Astrocyte (in vitro differentiated cells and primary cell): ENCODE data around the gene UTF1. TPM values are rescaled to one million over a fixed set of nuclear protein-coding genes. Genes with fewer than 3 reads are reported as not detected.

Source experiments
- DNase-seq: peaks from one replicate; pipeline ENCODE4 v3.0.0-alpha.2; 2010; ENCODE audit warnings: low read depth
- FAIRE-seq: peaks from 2 replicates; lab custom pipeline; 2011; peaks lifted over from hg19 to GRCh38; lab: Jason Lieb, UNC
- H2AFZ ChIP-seq: 2 replicates; pipeline ENCODE4 v1.6.0; 2012; ENCODE audit warnings: low read depth, low read length, inconsistent platforms
- H3K27ac ChIP-seq: 2 replicates; pipeline ENCODE4 v1.5.1; 2011; ENCODE audit warnings: low read depth, low read length, inconsistent platforms
- H3K27me3 ChIP-seq: 2 replicates; pipeline ENCODE4 v1.6.0; 2011; ENCODE audit warnings: low read length, inconsistent platforms; ENCODE audit not compliant: insufficient read depth
- H3K36me3 ChIP-seq: 2 replicates; pipeline ENCODE4 v1.5.1; 2011; ENCODE audit warnings: low read length, inconsistent platforms; ENCODE audit not compliant: insufficient read depth
- H3K4me1 ChIP-seq: 2 replicates; pipeline ENCODE4 v1.5.1; 2011; ENCODE audit warnings: low read length, inconsistent platforms; ENCODE audit not compliant: insufficient read depth
- H3K4me2 ChIP-seq: 2 replicates; pipeline ENCODE4 v1.6.0; 2012; ENCODE audit warnings: low read length, inconsistent platforms
- H3K4me3 ChIP-seq: 2 replicates; pipeline ENCODE4 v1.5.1; 2011; ENCODE audit warnings: low read depth, mild to moderate bottlenecking, low read length, inconsistent platforms; ENCODE audit not compliant: insufficient read depth
- H3K79me2 ChIP-seq: 2 replicates; pipeline ENCODE4 v1.6.0; 2012; ENCODE audit warnings: mild to moderate bottlenecking, low read length, inconsistent platforms; ENCODE audit not compliant: insufficient read depth
- H3K9ac ChIP-seq: 2 replicates; pipeline ENCODE4 v1.6.0; 2012; ENCODE audit warnings: mild to moderate bottlenecking, low read length, inconsistent platforms
- H3K9me3 ChIP-seq: 2 replicates; pipeline ENCODE4 v1.5.1; 2012; ENCODE audit warnings: low read depth, mild to moderate bottlenecking, low read length, inconsistent platforms; ENCODE audit not compliant: insufficient read depth
- H4K20me1 ChIP-seq: 2 replicates; pipeline ENCODE4 v1.6.0; 2012; ENCODE audit warnings: low read length, inconsistent platforms; ENCODE audit not compliant: insufficient read depth
- H3K27ac Mint-ChIP-seq: one replicate; pipeline ENCODE4 v1.8.0; 2021; ENCODE audit warnings: mild to moderate bottlenecking, mixed read lengths; ENCODE audit not compliant: unreplicated experiment
- H3K27me3 Mint-ChIP-seq: one replicate; pipeline ENCODE4 v1.8.0; 2021; ENCODE audit warnings: low read depth, mixed read lengths; ENCODE audit not compliant: unreplicated experiment
- H3K36me3 Mint-ChIP-seq: one replicate; pipeline ENCODE4 v1.8.0; 2021; ENCODE audit warnings: low read depth, mixed read lengths; ENCODE audit not compliant: unreplicated experiment
- H3K4me1 Mint-ChIP-seq: one replicate; pipeline ENCODE4 v1.8.0; 2021; ENCODE audit warnings: low read depth, mixed read lengths; ENCODE audit not compliant: unreplicated experiment
- H3K4me3 Mint-ChIP-seq: one replicate; pipeline ENCODE4 v1.8.0; 2021; ENCODE audit warnings: mild to moderate bottlenecking, moderate library complexity, mixed read lengths; ENCODE audit not compliant: unreplicated experiment
- H3K9me3 Mint-ChIP-seq: one replicate; pipeline ENCODE4 v1.8.0; 2021; ENCODE audit warnings: mild to moderate bottlenecking, mixed read lengths; ENCODE audit not compliant: unreplicated experiment
- EZH2 ChIP-seq: IDR thresholded peaks from 2 replicates; pipeline ENCODE4 v1.6.1; 2012; ENCODE audit warnings: mild to moderate bottlenecking, low read length, inconsistent platforms; ENCODE audit not compliant: insufficient read depth
- total RNA-seq: library from RNA; stranded (reverse); gene quantifications from 2 replicates; pipeline ENCODE4 v1.2.1, GENCODE V29; 2021
- TF ChIP-seq, protein P1 (sequence below): IDR thresholded peaks from 2 replicates; pipeline ENCODE4 v1.5.1; 2011; ENCODE audit warnings: low read depth, mild to moderate bottlenecking, inconsistent platforms, low read length, moderate library complexity; ENCODE audit not compliant: insufficient read depth

UTF1 gene
- total RNA-seq, 1 donor from 2014 or later = 0.18 TPM

- H3K9ac ChIP-seq = no peak overlapping the region
- peaks cover 15% of the 10 kb centered on the region for H3K4me1 Mint-ChIP-seq
- H3K9me3 Mint-ChIP-seq = no peaks in the 10 kb centered on the region
- H3K79me2 ChIP-seq = no peaks in the 10 kb centered on the region
- peaks cover 4% of the 10 kb centered on the region for H3K27me3 Mint-ChIP-seq
- DNase-seq (no peak), FAIRE-seq (no peak)
- H3K36me3 ChIP-seq = no peaks in the 10 kb centered on the region
- no peak for TF ChIP-seq EZH2
- TF ChIP-seq, protein P1, sequence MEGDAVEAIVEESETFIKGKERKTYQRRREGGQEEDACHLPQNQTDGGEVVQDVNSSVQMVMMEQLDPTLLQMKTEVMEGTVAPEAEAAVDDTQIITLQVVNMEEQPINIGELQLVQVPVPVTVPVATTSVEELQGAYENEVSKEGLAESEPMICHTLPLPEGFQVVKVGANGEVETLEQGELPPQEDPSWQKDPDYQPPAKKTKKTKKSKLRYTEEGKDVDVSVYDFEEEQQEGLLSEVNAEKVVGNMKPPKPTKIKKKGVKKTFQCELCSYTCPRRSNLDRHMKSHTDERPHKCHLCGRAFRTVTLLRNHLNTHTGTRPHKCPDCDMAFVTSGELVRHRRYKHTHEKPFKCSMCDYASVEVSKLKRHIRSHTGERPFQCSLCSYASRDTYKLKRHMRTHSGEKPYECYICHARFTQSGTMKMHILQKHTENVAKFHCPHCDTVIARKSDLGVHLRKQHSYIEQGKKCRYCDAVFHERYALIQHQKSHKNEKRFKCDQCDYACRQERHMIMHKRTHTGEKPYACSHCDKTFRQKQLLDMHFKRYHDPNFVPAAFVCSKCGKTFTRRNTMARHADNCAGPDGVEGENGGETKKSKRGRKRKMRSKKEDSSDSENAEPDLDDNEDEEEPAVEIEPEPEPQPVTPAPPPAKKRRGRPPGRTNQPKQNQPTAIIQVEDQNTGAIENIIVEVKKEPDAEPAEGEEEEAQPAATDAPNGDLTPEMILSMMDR = no peak
- H2AFZ ChIP-seq = no peak overlapping the region
- no peaks in the 10 kb centered on the region for H3K36me3 Mint-ChIP-seq
- no peak overlapping the region for H3K4me3 Mint-ChIP-seq
- H3K27ac Mint-ChIP-seq = no peak overlapping the region
- peaks cover 3% of the 10 kb centered on the region for H3K27me3 ChIP-seq
- H3K4me3 ChIP-seq = no peak overlapping the region
- H3K4me1 ChIP-seq = peaks cover 23% of the 10 kb centered on the region
- no peak overlapping the region for H3K4me2 ChIP-seq
- H3K9me3 ChIP-seq = no peaks in the 10 kb centered on the region
- peaks cover 24% of the 10 kb centered on the region for H4K20me1 ChIP-seq
- no peak overlapping the region for H3K27ac ChIP-seq
Measured at GRCh38 chr10:133274751-133275683, 45.0 kb downstream of the UTF1 start.

DNA sequence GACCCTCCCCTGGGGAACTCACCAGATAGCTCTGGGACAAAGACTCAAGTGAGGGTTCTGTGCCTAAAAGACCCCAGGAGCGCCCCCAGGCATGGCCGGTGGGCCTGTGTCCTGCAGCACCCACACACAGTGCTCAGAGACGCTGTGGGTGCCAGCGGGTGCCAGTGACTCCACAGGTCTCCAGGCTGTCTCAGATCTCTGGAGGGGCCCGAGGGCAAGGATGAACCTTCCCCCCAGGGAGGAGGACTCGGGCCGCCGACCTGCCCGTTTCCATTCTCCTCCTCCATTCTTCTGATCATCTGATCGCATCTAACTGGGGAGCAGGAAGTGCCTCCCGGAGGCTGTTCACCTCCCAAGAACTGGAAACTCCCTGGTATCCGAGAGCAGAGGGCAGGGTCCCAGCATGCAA is 45.7 kb downstream of the UTF1 start:
- H3K27ac ChIP-seq = no peak overlapping the region
- peaks cover 28% of the 10 kb centered on the region for H4K20me1 ChIP-seq
- H3K4me3 Mint-ChIP-seq = no peak overlapping the region
- no peak for DNase-seq
- no peak overlapping the region for H3K4me2 ChIP-seq
- peaks cover 15% of the 10 kb centered on the region for H3K4me1 Mint-ChIP-seq
- H3K27me3 ChIP-seq = peaks cover 3% of the 10 kb centered on the region
- H3K9ac ChIP-seq = no peak overlapping the region
- FAIRE-seq = no peak
- H3K27ac Mint-ChIP-seq = no peak overlapping the region
- H3K79me2 ChIP-seq = no peaks in the 10 kb centered on the region
- TF ChIP-seq, protein P1 = no peak
- TF ChIP-seq EZH2 = no peak
- no peaks in the 10 kb centered on the region for H3K9me3 ChIP-seq
- peaks cover 4% of the 10 kb centered on the region for H3K27me3 Mint-ChIP-seq
- H3K36me3 Mint-ChIP-seq = no peaks in the 10 kb centered on the region
- no peaks in the 10 kb centered on the region for H3K36me3 ChIP-seq
- peaks cover 23% of the 10 kb centered on the region for H3K4me1 ChIP-seq
- H3K4me3 ChIP-seq = no peak overlapping the region
- H2AFZ ChIP-seq = no peak overlapping the region
- H3K9me3 Mint-ChIP-seq = no peaks in the 10 kb centered on the region

DNA sequence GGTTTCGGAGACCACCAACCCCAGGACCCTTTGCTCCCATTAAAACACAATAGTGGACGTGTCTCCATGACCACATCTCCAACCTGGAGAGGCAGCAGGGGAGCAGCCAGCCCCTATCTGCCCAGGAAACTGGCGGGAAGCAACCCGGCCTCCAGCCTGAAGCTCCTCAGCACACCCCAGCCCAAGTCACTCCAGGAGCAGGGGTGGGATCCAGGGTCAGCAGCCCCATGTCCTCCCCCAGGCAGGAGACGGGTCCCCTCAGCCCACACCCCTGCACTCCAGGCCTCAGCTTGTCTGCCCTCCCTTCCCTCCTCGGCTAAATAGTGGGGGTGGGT is 46.0 kb downstream of the UTF1 start:
- H3K27me3 Mint-ChIP-seq = peaks cover 4% of the 10 kb centered on the region
- DNase-seq (no peak), FAIRE-seq (no peak)
- Histone ChIP-seq H3K79me2 (no peaks in the 10 kb centered on the region), H3K27ac (no peak overlapping the region), H3K4me2 (peak overlapping the region; percentile 46), H3K9ac (no peak overlapping the region), H3K9me3 (no peaks in the 10 kb centered on the region), H4K20me1 (peaks cover 28% of the 10 kb centered on the region), H3K4me3 (no peak overlapping the region), H2AFZ (no peak overlapping the region), H3K4me1 (peaks cover 23% of the 10 kb centered on the region), H3K36me3 (no peaks in the 10 kb centered on the region), H3K27me3 (peaks cover 3% of the 10 kb centered on the region)
- no peak for TF ChIP-seq EZH2
- TF ChIP-seq, protein P1 = no peak
- no peak overlapping the region for H3K27ac Mint-ChIP-seq
- no peak overlapping the region for H3K4me3 Mint-ChIP-seq
- H3K9me3 Mint-ChIP-seq = no peaks in the 10 kb centered on the region
- H3K36me3 Mint-ChIP-seq = no peaks in the 10 kb centered on the region
- H3K4me1 Mint-ChIP-seq = peaks cover 15% of the 10 kb centered on the region
